Body of pancreas (tissue), 4 donors: Measurements from ENCODE around the gene ARHGAP12.

Experiments used
- POLR2A ChIP-seq, 3 donors: fragments of 450-650 bp; IDR thresholded peaks; one replicate each; pipeline ENCODE4 v1.6.1; 2016; ENCODE audit warnings: antibody characterized with exemption in 3 of 3, mild to moderate bottlenecking in 2 of 3
- TF ChIP-seq, protein P1 (sequence below), 7 experiments: fragments of 450-650 bp in 4 of 7; fragments of 200-600 bp in 3 of 7; sonication (generic) in 3 of 7; IDR thresholded peaks; one replicate each; pipeline ENCODE4 v1.5.1; 2016 to 2019; ENCODE audit warnings: antibody characterized with exemption in 7 of 7

GRCh38 chr10:31920538-31920937 lies 8.1 kb downstream of the ARHGAP12 start:
- TF ChIP-seq, protein P1, sequence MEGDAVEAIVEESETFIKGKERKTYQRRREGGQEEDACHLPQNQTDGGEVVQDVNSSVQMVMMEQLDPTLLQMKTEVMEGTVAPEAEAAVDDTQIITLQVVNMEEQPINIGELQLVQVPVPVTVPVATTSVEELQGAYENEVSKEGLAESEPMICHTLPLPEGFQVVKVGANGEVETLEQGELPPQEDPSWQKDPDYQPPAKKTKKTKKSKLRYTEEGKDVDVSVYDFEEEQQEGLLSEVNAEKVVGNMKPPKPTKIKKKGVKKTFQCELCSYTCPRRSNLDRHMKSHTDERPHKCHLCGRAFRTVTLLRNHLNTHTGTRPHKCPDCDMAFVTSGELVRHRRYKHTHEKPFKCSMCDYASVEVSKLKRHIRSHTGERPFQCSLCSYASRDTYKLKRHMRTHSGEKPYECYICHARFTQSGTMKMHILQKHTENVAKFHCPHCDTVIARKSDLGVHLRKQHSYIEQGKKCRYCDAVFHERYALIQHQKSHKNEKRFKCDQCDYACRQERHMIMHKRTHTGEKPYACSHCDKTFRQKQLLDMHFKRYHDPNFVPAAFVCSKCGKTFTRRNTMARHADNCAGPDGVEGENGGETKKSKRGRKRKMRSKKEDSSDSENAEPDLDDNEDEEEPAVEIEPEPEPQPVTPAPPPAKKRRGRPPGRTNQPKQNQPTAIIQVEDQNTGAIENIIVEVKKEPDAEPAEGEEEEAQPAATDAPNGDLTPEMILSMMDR (IDR thresholded peaks at IDR 0.05): no peak
- TF ChIP-seq POLR2A (IDR thresholded peaks at IDR 0.05): no peak
